Amygdala (tissue), 56 donors: ENCODE results near the gene ATP1A1.

ENCODE experiments used
- DNase-seq, 56 donors: peaks; one replicate each; lab custom pipeline; 2025; lab: John Stamatoyannopoulos, UW

The ATP1A1 gene

DNA sequence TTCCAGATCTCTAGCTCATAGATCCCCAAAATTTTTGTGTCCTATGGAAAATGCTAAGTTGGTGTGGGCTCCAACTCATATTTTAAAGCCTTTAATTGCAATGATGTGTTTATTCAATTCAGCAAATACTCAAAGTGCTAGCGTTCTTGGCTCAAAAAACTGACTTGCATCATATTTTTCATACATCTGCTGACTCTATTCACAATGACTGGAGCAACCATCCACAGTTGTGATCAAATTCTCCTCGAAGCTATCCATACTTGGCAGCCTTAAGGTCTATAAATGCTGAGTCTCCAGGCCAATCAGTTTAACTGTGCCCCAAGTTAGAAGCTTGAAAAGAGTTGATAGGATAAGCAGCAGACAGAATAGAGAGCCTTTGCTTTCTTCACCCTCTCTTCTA is 2.9 kb upstream of the ATP1A1 start:
- DNase-seq, result no peak

DNA sequence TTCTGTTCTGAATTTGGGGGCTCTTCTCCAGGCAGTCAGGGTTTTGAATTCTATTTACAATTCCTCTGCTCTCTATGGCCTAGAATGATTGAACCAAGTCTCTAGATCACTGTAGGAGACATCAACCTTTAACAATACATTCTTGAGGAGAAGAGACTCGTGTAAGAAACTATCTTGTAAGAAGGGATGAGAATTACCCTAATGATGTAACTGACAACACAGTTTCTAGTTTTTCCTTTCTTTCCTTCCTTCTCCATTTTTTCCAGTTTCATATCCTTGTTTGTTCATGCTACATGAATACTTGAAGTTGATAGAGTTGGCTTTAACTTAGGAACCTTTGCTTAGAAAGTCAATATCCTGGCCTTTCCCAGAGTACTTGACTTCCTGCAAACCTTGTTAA is 1.3 kb upstream of the ATP1A1 start:
- no peak for DNase-seq

DNA sequence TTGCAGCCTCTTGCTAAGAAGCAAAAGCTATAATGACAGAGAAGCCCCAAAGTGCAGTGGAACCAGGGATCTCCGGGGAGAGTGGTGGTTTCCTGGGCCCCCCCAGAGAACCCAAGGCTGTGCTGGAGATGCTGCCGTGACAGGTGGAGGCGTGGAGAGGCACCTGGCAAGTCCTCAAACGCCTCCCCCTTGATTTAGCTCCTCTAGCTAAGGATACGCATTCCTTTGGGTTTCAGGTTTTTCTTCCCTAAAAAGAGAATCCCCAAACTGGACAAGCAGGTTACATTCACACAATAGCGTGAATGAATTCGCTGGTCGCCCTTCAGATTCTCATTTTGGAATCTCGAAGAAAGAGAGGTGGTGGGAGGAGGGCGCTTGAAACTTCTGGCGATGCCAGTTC is 853 bp upstream of the ATP1A1 start:
- DNase-seq, result no peak

DNA sequence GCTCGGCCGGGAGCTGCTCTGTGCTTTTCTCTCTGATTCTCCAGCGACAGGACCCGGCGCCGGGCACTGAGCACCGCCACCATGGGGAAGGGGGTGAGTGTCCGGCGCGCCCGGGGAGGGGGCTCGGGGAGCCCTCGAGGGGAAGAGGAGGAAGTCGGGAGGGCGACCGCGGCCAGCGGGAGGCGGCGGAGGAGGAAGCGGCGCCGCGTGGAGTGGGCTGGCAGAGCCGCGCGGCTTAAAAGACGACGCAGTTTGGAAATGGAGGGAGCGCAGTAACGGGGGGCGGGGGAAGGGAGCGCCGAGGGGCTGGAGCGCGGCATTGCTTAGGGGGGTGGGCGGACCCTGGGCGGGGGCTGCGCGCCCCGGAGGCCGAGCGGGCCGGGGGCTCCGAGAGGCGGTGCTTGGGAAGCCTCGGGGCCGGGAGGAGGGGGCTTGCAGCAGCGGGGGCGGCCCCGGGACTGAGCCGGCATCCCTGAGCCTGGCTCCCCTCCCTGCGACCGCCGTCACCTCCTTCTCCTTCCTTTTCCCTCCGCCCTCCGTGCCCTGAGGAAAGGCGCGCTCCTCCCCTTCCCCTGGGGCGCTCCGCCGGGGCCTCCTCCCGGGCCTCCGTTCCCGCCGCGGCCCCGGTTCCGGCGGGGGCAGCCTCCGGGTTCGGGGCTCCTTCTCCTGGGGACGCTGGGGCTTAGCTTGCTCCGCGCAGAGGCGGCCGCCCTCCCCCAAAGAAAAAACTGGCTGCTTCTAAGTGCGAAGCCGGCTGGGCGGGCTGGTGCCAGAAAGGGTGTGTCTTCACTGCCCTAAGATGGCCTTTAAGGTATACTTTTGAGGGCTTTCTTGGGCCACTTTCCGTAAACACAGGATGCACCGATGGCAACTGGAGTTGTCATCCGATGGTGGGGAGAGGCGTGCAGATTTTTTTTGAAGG is 648 bp downstream of the ATP1A1 start:
- peak in 30 of 56 donors; percentile 18 to 81 (median 41) for DNase-seq

DNA sequence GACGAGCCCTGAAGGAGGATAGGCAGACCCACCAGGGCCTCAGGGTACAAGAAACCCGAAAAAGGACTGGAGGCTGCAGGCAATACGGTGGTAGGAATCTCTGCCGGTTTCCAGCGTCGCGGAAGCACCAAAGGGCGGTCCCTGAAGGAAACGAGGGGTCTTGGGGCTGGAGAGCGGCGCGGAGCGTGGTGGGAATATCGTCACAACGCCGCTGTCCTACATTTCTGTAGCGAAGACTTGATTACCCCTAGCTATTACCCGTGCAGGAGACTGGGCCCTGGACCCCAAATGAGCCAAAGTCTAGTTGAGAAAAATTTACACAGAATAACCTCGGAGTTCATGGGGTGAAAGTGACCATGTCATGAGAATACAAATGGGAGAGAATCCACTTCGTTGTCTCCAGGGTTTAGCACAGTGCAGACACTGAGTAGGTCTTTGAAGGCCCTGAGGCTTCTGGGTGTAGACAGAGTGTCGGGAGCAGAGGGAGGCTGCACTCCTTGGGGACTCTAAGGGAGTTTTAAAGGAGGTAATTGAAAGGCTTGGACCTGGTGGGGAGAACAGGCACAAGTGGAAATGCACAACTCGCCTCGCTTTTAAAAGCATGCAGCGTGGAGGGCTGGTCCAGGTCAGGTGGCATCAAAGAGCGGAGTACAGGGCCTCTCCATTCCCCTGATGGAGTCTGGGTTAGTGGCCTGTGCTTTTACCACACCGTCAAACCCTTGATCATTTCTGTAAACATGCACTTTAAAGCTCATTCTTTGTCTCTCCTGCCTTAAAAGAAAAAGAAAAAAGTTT is 1.5 kb downstream of the ATP1A1 start:
- DNase-seq, result peak in 8 of 56 donors; percentile 11 to 57 (median 36)

DNA sequence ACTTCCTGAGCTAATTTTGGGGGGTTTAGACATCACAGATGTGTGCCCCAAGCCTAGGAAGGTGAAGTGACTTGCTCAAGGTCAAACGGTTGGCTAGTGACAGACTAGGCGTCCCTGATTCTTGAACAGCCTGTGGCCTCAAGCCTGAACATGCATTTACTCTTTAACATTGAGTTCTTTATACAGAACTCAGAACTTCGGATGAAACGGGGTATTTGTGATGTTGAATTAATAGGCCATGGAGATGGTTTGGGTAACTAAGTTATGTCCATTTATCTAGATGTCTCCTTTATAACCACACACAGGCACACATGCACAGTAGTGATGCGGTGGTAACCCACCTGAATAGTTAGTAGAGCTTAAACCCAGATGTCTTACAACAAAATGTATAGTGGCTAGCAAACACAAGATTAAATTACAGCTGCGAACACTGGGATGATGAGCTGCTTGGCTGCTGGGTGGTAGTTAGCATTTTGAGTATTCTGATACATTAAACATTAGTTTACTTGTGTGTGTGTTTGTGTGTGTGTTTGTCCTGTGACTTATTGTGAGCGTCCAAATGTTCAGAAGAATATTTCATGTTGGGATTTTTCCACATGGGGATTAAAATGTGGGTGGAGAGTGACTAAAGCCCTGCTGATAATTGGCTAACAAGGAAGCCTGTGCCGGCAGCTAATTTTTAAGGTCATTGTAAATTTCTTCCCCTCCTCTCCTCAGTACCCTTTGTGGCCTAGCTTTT is 2.3 kb downstream of the ATP1A1 start:
- peak in 2 of 56 donors; percentile 3 to 6 for DNase-seq

DNA sequence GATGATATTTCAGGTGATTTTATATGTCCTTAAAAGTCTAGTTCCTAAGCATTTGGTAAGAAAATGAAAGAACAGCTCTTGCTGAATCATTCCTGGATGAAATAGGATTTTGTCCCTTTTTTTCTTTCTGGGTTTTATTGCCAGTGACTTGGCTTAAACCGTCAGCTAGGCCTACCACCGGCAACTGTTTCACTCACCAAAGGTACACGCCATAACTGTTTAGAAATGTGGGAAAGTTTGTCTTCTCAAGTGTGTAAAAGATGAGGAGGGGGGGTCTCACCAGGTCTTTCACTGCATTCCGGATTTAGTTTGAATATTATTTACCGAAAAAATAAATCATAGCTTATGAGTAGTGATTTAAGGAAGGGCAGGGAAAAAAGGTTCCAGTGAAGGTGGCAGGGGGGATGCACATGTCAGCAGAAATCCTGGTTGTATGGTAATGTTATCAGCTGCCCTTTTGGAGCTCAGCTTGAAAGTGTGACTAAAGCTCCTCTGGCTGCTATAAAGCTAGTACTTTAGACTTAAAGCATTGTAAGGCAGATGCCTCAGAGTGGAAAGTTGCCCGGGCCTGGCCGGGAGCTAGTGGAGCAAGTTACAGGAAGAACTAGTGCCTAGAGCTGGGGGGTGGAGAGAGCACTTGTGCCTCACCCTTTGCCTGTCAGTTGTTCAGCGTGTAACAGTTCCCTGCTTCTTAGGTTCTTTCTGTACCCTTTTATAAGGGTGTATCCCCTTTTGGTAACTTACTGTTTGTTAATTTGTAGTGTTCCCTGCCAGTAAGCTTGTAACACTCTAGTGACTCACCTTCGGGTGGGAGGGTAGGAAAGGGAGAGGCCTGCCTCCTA is 3.1 kb downstream of the ATP1A1 start:
- peak in 22 of 56 donors; percentile 5 to 44 (median 21) for DNase-seq

DNA sequence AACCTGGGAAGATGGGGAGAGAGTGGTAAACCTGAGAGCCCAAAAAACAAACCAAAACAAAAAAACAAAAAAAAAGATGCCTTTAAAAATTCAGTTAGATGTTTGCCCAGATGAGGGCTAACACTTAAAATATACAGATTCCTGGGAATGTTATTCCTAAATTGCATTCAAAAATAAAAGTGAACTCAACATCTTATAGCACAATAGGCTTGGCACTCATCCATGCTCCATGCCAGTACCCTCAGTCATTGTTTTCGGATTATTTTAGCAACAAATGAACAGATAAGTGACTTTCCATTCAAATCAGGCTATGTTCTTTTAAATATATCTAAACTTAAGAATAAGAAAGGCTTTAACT is 3.7 kb downstream of the ATP1A1 start:
- no peak for DNase-seq

DNA sequence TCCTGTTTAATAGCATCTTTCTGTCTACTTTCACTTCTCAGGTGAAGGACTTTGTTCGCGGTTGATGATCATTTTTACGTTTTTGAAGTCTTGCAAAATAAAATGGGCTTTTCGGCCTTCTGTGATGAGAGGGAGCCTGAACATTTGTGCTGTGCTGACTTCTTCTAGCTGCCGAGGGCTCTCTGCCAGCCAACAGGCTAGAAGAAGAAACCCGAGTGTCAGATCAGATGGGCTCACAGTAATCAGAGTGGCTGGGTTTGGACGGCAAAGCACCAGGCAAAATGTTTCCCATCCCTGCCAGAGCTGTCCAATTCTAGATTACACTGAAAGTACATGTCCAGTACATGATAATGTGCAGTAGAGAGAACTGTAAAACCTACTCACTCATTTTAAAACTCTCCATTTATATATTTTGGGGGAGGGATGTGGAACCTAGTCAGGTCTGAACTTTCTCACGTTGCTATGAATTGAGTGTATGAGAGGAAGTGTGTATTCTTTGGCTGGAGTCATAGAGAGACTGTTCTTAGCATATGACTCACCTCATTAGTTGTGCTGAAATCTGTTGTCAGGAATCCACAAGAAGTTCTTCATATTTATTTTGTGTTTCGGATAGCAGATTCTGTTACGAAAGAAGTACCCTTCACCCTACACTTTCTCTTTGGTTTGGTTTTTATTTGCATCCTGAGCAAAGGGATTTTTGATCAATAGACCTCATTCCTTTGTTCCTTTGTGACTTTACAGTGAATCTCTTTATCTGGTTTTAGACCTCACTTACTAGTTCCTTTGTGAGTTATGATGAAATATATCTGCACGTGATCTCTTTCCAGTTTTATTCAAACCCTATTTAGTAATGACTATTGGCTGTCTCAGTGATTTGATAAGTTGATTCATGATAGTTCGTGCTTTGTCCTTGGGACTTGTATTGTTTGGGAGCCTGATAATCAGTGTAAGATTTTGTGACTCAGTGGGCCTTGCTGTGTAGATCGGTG is 4.8 kb downstream of the ATP1A1 start:
- peak in 39 of 56 donors; percentile 3 to 81 (median 31) for DNase-seq

DNA sequence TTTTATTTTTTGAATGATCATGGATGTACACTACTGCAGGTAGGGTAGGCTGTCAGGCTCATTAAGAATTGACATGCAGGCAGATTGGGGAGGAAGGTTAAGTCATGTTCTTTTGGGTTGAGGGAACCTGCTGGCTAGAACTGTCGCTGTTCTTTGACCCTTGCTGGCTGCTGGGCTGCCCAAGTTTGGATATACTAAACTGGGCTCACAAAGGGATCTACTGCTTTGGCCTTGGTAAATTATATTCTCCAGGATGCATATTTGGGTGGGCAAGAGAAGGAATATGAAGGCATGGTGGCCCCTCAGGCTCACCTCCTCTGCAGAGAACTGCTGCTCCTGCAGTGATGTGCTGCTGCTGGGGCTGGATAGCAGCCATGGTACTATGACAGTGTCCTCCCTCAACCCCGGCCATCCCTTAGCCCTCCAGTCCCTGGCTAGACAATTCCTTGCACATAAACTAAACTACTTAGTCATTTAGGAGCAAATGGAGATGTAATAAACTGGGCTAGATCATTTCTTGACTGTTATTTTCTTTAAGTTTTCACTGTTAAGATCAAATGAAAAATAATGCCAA is 6.1 kb downstream of the ATP1A1 start:
- DNase-seq, result peak in 1 of 56 donors; percentile 20

DNA sequence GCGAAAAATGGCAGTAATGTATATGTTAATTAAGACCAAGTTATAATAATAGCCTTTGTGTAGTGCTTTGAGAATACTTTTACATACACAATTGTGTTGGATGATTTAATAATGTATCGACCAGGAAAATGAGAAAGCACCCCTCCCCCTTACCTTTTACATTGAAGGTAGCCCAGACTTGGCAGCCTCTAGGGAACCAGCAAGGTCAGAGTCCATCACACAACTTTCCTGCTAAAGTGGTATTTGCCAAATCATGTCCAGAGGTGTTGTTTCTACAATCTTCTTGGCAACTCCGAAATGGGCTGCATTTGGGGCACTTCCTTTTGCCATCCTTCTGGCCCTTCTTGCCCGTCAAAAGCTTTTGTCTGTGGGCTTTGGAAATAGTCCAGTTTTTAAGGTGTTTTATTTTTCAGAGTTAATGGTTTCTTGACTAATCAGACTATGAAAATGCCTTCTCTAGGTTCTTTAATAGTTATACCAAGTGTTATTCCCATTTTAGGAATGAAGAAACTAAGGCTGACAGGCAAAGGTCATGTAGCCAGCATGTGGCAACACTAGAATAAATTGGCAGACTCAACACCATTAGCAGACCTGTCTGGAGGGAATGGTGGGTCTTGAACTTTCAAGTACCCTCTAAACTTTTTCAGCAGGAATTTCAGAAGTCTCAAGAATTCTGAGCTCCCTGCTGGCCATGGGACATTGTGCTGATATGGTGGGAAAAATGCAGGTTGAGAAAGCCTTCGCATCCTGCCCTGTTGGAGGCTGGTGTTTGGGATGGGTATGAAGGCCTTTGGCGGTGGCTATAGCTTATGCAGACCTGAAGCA is 6.8 kb downstream of the ATP1A1 start:
- no peak for DNase-seq

DNA sequence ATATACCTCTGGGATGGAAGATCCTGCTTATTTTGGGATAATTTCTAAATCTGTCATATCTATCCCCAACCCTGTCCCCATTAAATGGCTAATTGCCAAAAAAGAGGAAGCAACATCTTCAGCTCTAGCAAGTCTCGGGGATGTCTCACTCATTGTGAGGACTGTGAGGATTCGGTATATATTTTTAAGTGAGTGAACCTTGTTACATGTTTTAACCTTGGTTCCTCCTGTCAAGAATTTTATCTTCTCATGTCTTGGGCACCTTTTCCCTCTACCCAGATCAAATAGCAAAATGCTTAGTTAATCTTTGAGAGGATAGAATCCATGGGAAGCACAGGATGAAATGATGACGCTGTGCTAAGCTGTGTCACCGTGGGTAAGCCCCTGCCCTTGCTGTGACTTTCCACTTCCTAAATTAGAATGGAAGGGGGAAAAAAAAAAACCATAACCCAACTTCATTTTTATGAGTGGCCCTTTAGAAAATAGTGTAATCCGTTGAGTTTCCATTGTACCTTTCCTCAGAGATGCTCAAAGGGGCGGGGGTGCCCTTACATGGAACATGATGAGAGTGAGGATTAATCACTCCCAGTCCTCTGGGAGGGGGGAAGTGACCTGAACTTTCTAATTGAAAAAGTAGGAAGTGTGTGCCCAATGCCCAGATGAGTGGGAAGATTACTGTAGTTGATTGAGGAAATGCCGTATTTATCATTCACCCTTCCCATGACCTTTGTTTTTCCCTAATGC is 7.6 kb downstream of the ATP1A1 start:
- no peak for DNase-seq

DNA sequence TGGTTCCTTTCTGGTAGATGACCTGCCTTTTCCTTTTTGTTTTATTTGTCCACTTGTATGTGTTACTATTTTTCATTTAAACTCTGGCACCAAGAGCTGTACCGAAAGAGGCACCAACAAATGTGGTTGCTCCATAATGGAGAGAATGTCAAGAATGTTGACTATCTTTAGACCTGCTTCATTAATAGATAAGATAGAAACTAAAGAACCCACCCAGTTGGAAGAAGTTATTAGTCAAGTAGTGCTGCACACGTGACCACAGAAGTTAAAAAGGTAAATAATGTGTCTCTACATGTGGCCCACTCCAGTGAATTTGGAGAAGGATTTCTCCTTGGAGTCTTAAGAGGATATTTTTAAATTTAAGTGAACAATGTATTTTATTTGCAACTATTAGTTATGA is 9.3 kb downstream of the ATP1A1 start:
- DNase-seq, result no peak

DNA sequence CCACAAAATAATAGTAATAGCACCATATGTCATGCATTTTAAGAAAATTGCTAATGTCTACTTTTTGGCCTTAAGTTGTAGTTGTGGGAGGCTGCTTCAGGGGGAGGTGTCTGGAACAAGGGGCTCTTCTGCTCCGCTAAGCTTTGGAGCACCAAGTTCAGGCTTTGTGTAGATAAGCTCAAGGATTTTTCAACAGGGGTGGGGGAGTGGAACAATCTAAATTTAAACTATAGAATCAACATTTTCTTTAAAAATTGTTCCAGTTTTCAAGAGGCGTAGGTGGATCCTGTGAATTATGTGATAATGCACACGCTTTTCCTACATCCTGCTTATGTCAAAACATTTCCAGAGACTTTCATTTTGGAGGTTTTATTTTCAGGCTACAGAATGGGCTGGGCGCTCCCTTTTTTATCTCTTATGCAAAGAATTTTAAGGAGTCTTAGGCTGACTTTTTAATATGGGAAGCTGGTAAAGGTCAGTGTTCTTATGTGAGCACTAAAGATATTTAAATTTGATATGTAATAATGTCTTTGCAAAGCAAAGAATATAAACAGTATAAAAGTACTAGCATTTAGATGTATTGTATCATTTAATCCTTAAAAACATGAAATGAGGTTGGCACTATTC is 9.9 kb downstream of the ATP1A1 start:
- peak in 3 of 56 donors; percentile 16 to 34 (median 26) for DNase-seq

DNA sequence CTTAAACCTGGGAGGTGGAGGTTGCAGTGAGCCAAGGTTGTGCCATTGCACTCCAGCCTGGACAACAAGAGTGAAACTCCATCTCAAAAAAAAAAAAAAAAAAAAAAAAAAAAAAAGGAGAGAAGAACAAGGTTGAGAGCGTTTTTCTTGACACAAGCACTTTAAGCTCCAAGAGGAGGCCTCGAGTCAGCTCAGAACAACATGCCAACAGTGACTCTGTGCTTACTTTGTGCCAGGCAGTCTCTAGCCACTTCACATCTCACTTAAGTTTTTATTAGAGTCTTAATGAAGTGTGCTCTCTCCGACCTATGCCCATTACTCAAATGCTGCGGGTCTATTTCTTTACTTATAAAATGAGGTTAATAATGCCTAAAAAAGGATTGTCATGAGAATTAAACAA is 13.0 kb downstream of the ATP1A1 start:
- DNase-seq, result no peak

DNA sequence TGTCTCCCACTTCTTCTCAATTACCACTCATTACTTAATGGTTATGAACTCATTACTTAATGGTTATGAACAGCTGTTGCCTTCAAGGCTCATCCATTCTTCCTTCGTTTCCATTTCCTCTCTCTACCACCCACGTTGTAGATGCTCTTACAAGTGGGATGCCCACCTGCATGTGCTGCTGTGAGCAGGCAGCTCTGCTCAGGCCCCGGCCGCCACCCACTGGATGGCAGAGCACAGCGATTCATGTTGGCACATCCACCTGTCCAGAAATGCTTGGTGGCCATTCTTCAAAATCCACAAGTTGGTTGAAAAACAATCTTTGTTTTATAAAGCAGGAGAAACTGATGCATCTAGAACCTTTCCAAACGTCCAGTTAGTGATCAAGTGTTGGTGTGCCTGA is 14.5 kb downstream of the ATP1A1 start:
- DNase-seq, result no peak
